HS-5 (cell line): ENCODE data around the gene TMEM248.
"Not testable (repeated sequence)": the region's sequence is repeated elsewhere in the genome, so short reads cannot be mapped to it uniquely, and the experiment has no call there.

Experiments used
- DNase-seq: peaks from one replicate; pipeline ENCODE4 v3.0.0-alpha.2; 2012; ENCODE audit warnings: low read depth

The TMEM248 gene

DNA sequence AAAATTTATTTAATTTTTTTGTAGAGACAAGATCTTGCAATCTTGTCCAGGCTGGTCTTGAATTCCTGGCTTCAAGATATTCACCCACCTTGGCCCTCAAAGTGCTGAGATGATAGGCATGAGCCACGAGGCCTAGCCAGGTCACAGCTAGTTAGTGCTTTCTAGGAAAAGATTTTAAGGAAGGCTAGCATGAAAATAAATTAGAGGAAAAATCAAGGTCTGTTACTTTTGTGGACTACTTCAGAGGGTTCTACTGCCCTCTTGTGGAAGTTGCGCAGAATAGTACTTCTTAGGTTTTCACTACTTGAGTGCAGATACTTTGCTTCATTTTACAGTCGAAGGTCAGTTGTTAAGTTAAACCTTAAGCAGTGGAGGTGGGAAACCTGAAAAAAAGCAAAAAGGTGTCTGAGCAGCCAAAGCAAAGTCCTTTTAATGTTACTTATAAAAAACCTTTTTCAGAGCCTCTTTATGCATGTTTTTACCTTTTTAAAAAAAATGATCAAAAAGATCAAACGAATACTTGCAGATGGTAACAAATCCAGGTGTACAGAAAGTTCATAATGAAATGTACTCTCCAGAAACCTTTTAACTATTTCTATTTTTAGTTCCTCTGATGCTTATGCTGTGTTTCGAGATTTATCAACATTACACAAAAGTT lies 79.7 kb downstream of the TMEM248 start:
- DNase-seq, result not testable (repeated sequence)

DNA sequence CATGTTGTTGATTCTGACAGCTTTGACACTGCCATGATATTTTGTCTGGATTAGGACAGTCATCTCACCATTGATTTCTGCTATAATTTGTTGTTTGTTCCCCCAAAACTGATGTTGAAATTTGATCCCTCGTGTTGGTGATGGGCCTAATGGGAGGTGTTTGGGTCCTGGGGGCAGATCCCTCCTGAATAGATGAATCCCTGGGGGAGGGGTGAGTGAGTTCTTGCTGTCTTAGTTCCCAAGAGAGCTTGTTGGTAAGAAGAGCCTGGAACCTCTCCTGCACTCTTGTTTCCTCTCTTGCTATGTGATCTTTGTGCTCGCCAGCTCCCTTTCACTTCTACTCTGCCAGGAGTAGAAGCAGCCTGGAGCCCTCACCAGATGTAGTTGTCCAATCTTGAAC lies 83.1 kb downstream of the TMEM248 start:
- not testable (repeated sequence) for DNase-seq

DNA sequence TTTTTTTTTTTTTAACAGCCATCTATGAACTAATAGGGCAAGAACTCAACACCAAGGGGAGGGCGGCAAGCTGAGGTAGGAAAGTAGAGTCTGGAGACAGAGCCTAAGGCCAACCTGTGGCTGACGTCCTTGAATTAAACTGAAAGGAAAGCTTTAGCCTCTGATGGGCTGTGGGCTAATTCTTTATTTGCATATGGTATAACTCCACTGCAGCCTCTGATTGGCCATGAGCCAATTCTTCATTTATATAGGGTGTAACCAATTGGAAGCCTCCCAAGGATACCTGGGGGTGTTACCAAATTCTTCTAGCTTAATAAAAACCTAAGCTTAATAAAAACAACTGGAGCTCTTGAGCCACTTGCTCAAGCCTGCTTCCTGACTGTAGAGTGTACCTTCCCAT lies 85.9 kb downstream of the TMEM248 start:
- no peak for DNase-seq
